GM19351 (cell line): ENCODE data around the gene FAM219A.
"Not testable (repeated sequence)": the region's sequence is repeated elsewhere in the genome, so short reads cannot be mapped to it uniquely, and the experiment has no call there.

ENCODE experiments used
- ATAC-seq: cut with Tn5 transposase; IDR thresholded peaks from one replicate; pipeline ENCODE4 v1.9.1; 2021; ENCODE audit warnings: mild to moderate bottlenecking, moderate library complexity; ENCODE audit not compliant: unreplicated experiment

FAM219A gene

DNA sequence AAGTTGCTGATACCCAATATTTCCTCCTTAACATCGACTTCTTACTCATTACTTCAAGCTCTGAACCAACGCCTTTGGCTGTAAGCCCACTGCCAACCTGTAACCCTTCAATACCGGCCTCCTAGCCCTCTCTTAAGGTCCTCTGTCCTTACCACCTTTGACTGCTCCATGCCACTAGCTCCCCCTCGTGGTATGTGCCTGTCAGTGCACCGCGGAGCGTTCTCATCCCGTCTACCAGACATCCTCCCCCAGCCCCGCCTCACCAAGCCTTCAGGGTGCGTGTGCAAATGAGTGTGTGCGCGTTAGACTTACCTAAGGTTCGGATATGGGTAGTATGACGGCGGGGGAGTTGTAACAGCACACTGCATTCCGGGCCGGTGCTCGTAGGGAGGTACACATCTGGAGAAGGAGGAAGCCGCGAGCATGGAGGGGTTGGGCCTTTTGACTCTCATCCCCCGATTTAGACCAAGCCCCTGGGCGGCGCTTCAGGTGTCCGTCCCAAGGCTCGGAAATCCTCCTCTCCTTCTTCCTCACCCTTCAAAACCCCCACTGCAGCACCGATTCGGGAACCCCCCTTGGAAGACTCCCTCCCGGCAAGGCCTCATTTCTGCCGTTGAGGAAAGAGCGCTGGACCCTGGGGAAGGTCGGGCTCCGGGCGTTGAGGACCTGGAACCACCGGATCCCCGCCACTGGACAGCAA lies 78.9 kb downstream of the FAM219A start:
- ATAC-seq, result peak; percentile 24

DNA sequence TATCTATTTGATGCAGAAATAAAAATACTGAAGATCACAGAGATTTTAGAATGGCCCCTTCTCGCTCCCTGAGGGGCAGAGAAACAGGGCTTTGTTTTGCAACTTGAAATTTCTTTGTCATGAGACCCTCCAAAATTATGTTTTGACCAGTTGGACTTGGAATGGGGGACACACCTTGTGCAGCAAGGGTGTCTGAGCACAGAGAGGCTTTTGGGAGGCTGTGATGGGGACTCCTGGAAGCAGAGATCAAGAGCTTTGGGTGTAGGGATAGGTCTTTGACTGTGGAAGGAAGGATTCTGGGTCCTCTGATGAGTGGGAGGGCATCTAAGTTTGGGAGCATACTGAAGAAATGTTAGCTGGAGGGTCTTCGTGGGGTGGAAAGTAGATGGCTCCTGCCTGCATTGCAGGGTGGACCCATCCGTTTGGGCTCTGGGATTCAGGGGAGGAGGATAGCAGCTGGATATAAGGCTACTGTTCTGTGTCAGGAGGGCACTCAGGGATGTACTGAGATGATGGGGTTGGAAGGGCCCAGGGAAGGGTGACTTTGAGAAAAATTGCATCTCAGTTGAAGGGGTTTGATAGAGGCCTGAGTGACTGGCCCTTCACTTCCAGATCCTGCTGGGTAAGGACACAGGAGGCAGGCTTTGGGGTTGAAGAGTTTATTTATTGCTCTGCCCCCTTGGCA lies 79.9 kb downstream of the FAM219A start:
- no peak for ATAC-seq

DNA sequence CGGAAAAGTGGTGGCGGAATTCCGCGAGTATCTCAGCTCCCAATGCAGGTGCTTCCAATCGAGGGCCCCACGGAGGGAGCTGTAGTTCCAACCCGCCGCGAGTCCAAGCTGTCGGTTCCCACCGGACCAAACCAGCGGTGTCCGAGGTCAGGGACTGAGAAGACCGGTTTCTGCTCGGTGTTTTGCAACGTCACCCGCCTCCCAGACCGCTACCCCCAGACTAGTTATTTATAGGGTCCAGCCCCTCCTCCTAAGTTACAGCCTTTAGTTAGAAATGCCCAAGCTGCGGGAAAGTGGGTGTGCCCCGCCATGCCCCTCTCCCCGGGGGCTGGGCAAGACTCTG lies 81.0 kb downstream of the FAM219A start:
- ATAC-seq, result no peak

DNA sequence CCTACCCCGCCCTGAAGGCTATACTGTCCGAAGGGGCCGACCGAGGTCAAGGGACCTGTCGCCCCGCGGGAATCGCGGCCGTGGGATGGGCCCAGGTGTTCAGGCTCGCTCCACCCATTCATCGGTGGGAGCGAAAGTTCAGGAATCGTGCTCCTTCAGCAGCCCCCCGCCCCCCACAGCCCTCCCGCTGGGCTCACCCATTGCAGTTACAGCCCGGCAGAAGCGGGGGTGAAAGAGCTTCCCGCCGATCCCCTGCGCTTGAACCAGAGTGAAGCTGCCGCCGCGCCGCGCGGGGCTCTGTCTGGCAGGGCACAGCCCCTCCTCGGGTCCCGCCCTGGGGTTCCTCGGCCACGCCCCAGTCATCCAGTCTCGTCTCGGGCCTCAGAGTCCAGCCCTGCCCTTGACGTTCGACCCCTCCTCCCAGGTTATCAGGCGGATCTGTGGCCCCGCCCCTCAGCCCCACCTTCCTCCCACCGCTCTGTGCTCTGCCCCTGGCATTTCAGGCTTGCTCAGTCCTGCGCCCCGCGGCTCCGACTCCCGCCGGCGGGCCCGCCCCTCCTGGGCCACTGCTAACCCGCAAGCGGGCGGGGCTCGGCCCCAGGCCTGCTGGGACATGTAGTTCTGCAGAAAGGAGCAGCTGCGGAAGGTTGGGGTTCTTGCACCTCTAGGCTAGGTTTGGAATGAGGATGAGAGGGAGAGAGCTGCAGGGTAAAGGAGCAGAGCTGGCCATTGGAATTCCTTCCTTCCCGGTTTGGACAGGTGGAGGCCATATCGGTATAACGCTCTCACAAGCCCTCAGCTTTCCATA lies 81.6 kb downstream of the FAM219A start, which contains the start of gene MYORG:
TSS of gene MYORG (minus strand) at position 303 of the 808 bp plus-strand sequence. CDS start 3,955 bp downstream, outside the sequence.
- peak; percentile 78 for ATAC-seq

DNA sequence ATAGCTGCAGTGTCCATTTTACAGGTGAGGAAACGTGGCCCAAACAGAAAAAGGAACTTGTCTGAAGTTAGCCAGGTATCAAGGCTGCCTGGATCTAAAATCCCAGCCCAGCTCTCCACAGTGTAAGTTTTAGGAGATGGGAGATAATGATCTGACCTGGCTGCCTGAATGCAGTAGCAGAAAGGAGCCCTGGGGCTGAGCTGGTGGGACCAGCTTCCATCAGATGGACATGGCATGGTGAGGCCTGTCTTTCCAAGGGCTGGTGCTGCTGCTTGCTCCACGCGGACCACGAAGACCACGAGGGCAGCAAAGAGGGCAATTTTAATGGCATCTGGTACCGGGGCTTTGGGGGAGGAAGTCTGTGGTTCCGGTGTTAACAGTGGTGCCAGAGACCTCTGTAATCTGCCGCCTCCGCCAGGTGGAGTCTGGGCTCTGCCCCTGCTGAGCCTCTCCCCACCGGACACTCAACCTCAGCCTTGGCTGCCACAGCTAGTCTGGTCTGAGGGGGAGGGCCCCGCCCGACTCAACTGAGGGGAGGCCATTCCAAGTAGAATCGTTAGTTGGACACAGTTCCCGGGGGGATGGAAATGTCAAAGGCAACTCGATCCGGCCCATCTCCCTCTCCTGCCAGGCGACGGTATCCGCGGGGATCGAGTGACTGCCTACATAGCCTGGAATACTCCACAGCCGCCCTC lies 82.3 kb downstream of the FAM219A start:
- no peak for ATAC-seq

DNA sequence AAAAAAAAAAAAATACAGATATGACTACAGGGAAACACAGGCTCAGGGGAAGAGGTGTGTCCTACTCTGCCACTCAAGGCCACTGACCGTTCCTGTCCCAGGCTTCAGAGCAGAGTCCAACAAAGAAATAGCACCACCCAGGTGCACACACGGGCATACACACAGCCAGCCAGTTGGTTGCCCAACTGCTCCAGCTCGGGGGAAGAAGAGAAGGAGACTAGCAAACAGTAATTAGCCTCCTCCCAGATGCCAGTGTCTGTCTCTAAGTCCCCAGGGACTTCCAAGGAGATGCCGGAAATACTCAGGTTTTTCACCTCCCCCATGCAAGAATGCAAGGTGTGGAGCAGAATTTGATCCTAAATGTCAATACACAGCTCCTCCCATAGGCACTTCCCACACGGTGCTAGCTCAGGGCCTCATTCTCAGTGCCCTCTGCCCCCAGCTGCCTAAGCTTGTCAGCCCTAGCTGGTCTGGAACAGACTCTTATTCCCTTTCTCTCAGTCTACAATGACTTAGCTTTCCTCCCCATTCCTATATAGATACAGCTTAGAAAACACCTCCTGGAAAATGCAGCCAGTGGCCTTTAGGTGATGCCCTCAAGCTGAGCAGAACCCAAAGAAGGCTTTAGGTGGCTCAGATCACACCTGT lies 83.3 kb downstream of the FAM219A start:
- no peak for ATAC-seq

DNA sequence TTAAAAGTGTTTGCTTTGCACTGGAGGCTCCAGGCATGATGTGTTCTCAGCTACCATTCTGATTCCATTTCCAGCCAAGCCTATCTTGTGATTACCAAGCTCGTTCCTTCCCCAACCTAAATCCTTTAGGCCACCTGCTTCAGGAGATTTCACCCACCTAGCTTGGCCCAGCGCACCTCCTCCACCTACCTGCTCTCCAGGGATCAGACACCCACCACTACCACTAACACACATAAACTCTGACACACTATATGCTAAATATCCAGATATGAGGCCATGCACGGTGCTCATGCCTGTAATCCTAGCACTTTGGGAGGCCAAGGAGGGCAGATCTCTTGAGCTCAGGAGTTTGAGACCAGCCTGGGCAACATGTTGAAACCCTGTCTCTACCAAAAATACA lies 84.0 kb downstream of the FAM219A start:
- ATAC-seq, result no peak

DNA sequence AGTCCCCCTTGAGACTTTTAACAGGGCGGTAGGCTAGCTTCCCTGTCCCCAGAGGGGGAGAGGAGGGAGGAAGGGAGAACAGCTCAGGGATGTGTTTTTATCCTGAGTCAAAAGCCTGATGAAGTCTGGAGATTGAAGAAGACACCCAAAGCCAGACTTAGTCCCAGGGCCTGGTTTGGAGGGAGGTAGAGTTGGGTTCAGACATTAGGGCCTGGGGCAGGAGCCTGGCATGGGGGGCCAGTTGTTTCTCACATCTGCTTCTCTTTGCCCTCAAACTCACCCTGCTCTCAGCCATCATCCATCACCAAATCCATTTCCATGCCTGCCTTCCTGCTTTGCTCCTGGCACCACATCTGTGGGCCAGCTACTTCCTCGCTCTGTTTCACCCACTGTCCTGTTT lies 84.6 kb downstream of the FAM219A start:
- ATAC-seq, result no peak

DNA sequence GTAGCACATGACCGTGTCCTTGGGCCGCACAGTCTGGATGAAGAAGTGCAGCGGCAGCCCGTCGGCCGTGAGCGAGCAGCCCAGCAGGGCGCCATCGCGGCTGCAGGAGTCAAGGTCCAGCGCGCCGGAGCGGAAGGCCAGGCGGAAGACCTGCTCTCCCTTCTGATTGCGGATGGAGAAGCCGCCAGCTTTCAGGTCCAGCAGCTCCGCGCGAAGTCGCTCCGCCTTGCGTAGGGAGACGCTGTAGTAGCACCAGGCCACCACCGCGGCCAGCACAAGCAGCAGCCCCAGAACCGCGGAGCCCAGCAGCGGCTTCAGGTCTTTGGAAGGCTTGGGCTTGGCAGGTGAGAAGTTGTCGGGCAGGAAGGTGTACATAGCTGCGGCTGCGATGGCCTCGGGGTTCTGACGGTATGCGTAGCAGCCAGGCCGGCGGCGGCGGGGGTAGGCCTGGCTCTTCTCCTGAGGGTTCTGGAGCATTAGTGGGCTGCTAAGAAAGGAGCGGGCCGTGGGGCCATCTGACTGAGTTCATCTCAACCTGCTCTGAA lies 85.8 kb downstream of the FAM219A start:
- ATAC-seq, result no peak

DNA sequence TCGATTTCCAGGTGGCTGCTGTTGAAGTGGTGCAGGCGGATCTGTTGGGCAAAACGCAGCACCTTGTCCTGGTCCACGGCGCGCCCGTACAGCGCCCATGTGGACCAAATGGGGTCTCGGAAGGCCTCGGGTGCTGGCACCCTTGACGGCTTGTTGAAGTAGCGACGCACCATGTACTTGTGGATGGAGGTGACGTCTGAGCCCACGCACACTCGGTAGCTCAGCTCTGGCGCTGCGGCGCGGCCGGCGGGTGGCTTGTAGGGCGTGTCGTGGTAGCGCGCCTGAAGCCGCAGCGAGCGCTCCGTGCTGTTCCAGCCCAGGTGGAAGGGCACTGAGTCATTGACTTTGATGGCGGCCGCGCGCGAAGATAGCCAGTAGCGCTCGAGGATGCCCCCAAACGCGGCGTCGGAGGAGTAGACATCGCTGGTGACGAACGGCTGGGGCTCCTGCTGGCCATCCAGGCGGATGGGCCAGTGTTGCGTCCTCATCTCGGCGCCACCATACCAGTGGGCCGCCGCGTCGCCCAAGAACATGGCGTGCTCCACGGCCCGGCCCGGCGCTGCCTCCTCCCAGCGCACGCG lies 86.4 kb downstream of the FAM219A start:
- ATAC-seq, result no peak

DNA sequence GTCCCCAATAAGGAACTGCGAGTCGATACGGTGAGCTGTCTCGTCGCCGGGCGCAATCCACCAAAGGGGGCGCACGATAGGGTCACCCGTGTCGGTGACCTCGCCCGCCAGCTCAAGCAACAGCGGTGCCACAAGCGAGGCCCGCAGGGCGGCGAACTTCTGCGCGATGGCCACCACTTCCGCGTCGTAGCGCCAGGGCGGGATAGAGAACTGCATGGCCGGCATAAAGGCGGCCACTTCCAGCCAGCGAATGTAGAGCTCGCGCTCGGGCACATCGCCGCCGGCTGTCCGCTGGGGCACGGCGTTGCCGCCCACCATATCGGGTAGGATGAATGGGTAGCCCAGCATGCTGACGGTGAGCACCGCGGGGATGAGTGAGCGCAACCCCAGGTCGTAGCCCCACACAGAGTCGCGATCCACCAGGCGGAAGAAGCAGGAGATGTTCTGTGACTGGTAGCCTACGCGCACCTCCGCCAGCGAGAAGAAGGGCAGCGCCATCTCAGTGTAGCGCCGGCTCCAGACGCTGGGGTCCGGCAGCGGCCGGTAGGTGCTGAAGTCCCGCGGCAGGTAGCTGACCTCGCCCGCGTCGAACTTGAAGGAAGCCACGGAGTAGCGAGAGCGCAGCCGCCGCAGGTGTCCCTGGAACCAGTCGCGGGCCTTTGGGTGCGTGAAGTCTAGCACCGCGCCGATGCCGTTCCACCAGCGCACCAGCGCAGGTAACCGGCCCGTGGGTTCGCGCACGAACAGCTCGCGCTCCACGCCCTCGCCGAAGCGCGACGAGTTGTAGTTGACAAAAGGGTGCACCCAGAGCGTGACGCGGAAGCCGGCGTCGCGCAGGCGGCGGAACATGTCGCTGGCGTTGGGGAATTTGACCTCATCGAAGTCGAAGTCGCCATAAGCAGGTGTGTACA lies 87.1 kb downstream of the FAM219A start:
- no peak for ATAC-seq

DNA sequence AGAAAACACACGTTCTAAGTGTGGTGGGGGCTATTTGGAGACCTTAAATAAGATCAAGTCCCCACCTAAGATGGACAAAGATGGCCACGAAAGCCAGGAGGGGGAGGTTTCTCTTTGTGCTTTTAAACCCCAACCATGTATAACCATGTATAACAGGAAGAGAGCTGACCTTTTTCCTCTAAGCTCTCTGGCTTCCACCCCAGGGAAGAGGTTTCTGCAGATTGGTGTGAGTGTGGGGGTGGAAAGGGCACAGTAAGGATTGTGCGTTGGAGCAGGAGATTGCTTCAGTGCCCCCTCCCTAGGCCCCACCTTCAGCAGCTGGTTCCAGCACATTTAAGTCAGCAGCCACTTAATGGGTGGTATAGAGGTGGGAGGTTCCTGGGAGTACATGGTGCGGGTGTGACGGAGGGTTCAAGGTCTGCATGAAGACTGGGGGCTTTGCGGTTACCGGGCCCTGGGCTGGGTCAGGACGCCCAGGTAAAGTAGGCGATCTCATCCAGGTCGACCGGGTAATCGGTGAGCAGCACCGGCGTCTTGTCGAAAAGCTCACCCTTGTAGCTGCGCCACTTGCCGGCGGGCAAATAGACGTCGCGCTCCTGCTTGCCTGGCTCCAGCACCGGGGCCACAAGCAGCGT lies 87.9 kb downstream of the FAM219A start:
- no peak for ATAC-seq

DNA sequence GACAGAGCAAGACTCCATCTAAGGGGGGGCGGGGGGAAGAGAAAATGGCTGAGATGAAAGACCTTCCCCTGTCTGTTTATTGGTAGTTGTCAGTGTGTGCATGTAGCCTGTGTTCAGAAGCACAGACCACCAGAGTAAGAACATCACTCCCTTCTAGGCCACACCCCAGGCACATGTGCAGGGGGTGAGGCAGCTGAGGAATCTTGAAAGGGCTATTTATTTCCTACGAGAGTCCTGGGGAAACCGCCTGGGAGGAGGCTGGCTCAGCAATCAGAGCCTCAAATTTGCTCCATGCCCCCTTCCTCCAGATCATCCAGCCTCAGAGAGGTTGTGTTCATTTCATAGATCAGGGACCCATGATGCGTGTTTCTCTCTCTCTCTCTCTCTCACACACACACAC lies 88.7 kb downstream of the FAM219A start:
- ATAC-seq, result no peak

DNA sequence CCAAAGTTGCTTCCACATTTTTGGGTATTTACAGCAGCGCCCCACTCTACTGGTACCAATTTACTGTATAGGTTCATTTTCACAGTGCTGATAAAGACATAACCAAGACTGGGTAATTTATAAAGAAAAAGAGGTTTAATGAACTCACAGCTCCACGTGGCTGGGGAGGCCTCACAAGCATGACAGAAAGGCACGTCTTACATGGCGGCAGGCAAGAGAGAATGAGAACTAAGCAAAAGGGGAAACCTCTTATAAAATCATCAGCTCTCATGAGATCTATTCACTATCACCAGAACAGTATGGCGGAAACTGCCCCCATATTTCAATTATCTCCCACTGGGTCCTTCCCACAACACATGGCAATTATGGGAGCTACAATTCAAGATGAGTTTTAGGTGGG lies 89.6 kb downstream of the FAM219A start:
- ATAC-seq, result not testable (repeated sequence)

DNA sequence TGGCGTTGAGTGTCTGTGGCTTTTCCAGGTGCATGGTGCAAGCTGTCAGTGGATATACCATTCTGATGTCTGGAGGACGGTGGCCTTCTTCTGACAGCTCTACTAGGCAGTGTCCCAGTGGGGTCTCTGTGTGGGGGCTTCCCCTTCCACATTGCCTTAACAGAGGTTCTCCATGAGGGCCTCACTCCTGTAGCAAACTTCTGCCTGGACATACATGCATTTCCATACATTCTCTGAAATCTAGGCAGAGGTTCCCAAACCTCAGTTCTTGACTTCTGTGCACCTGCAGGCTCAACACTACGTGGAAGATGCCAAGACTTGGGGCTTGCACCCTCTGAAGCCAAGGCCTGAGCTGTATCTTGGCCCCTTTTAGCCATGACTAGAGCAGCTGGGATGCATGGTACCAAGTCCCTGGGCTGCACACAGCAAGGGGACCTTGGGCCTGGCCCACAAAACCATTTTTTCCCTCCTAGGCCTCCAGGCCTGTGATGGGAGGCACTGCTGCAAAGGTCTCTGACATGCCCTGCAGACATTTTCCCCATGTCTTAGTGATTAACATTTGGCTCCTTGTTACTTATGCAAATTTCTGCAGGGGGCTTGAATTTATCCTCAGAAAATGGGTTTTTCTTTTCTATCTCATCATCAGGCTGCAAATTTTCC lies 90.5 kb downstream of the FAM219A start:
- ATAC-seq, result not testable (repeated sequence)

DNA sequence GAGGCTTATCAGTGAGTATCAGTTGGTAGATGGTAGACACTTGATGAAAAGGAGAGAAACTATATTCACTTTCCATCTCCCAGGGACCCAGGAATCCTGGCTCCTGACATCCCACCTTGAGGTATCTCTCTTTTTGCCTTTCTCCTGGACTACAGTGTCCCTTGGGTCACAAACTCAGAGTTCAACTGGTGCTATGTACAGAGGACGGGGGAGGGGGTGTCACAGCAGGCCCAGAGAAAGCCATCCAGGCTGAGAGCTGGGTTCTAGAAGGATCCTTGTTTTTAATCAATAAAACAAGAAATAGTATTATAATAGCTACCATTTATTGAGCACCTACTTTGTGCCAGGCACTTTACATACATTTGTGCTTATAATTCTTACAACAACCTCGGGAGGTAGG lies 92.0 kb downstream of the FAM219A start:
- no peak for ATAC-seq

DNA sequence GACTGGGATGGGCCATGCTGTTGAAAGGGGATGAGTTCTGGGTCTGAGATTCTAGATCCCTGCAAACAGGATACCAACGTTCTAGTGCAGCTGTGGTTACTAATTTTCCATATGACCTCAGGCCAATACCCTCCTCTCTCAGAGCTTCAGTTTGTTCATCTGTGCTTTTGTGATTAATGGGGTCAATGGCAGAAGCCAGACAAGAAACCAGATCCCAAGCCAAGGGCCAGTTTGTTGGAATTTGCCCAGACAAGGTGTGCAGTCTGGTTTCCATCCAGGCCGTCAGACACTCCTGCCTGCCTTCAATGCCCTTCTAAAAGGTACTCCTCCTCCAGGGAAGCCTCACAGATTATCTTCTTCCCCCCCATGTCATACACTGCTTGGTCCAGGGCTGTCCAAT lies 93.1 kb downstream of the FAM219A start:
- ATAC-seq, result no peak
